IPS-18a (cell line): ENCODE results near the gene PBLD.

Experiments used
- H3K27ac ChIP-seq: one replicate; pipeline ENCODE4 v1.5.1; 2013; ENCODE audit warnings: low read length
- H3K27me3 ChIP-seq: one replicate; pipeline ENCODE4 v1.6.1; 2013; ENCODE audit warnings: mild to moderate bottlenecking, low read length; ENCODE audit not compliant: control insufficient read depth, insufficient read depth
- H3K36me3 ChIP-seq: one replicate; pipeline ENCODE4 v1.6.1; 2013; ENCODE audit warnings: low read depth, low read length; ENCODE audit not compliant: control insufficient read depth
- H3K4me1 ChIP-seq: one replicate; pipeline ENCODE4 v1.6.1; 2013; ENCODE audit warnings: low read depth, low read length; ENCODE audit not compliant: control insufficient read depth
- H3K4me3 ChIP-seq: one replicate; pipeline ENCODE4 v1.5.1; 2013; ENCODE audit warnings: low read length
- H3K9ac ChIP-seq: one replicate; pipeline ENCODE4 v1.6.1; 2013; ENCODE audit warnings: mild to moderate bottlenecking, low read length, moderate library complexity
- H3K9me3 ChIP-seq: one replicate; pipeline ENCODE4 v1.6.1; 2013; ENCODE audit warnings: low read depth, low read length; ENCODE audit not compliant: control insufficient read depth

Gene PBLD

GRCh38 chr10:68345621-68346020 lies 12.9 kb upstream of the PBLD start:
- H3K9ac ChIP-seq = no peak overlapping the region
- H3K4me3 ChIP-seq = no peak overlapping the region
- no peaks in the 10 kb centered on the region for H3K27me3 ChIP-seq
- H3K36me3 ChIP-seq = peaks cover 58% of the 10 kb centered on the region
- no peak overlapping the region for H3K27ac ChIP-seq
- no peaks in the 10 kb centered on the region for H3K9me3 ChIP-seq
- H3K4me1 ChIP-seq = no peaks in the 10 kb centered on the region

- Histone ChIP-seq H3K27ac (no peak overlapping the region), H3K27me3 (no peaks in the 10 kb centered on the region), H3K36me3 (peaks cover 80% of the 10 kb centered on the region), H3K4me1 (no peaks in the 10 kb centered on the region), H3K9ac (no peak overlapping the region), H3K9me3 (no peaks in the 10 kb centered on the region), H3K4me3 (no peak overlapping the region)
Observed at GRCh38 chr10:68342909-68343516, 10.3 kb upstream of the PBLD start.

- Histone ChIP-seq H3K4me1 (peaks cover 6% of the 10 kb centered on the region), H3K4me3 (no peak overlapping the region), H3K36me3 (peaks cover 86% of the 10 kb centered on the region), H3K27me3 (no peaks in the 10 kb centered on the region), H3K9ac (no peak overlapping the region), H3K27ac (no peak overlapping the region), H3K9me3 (no peaks in the 10 kb centered on the region)
Observed at GRCh38 chr10:68340358-68341080, 7.8 kb upstream of the PBLD start.

GRCh38 chr10:68336754-68337351 lies 4.1 kb upstream of the PBLD start:
- H3K4me3 ChIP-seq = peak overlapping the region; percentile 9
- H3K27ac ChIP-seq = no peak overlapping the region
- no peaks in the 10 kb centered on the region for H3K27me3 ChIP-seq
- H3K36me3 ChIP-seq = peaks cover 53% of the 10 kb centered on the region
- no peak overlapping the region for H3K9ac ChIP-seq
- H3K9me3 ChIP-seq = no peaks in the 10 kb centered on the region
- H3K4me1 ChIP-seq = peaks cover 14% of the 10 kb centered on the region

GRCh38 chr10:68334672-68335467 lies 2.1 kb upstream of the PBLD start:
- H3K4me1 ChIP-seq = peaks cover 19% of the 10 kb centered on the region
- peaks cover 33% of the 10 kb centered on the region for H3K36me3 ChIP-seq
- no peaks in the 10 kb centered on the region for H3K9me3 ChIP-seq
- peak overlapping the region; percentile 98 for H3K4me3 ChIP-seq
- peak overlapping the region; percentile 99 for H3K9ac ChIP-seq
- H3K27ac ChIP-seq = no peak overlapping the region
- H3K27me3 ChIP-seq = no peaks in the 10 kb centered on the region

GRCh38 chr10:68333440-68334431 lies 1.0 kb upstream of the PBLD start:
- peak overlapping the region; percentile 98 for H3K4me3 ChIP-seq
- H3K27me3 ChIP-seq = no peaks in the 10 kb centered on the region
- H3K4me1 ChIP-seq = peaks cover 20% of the 10 kb centered on the region
- H3K27ac ChIP-seq = peak overlapping the region; percentile 96
- H3K9me3 ChIP-seq = no peaks in the 10 kb centered on the region
- peak overlapping the region; percentile 99 for H3K9ac ChIP-seq
- peaks cover 22% of the 10 kb centered on the region for H3K36me3 ChIP-seq

- peak overlapping the region; percentile 99 for H3K9ac ChIP-seq
- H3K27me3 ChIP-seq = no peaks in the 10 kb centered on the region
- no peaks in the 10 kb centered on the region for H3K9me3 ChIP-seq
- H3K36me3 ChIP-seq = peaks cover 15% of the 10 kb centered on the region
- peak overlapping the region; percentile 98 for H3K4me3 ChIP-seq
- peaks cover 27% of the 10 kb centered on the region for H3K4me1 ChIP-seq
- H3K27ac ChIP-seq = peak overlapping the region; percentile 96
Observed at GRCh38 chr10:68333058-68333395, 299 bp upstream of the PBLD start.

GRCh38 chr10:68331455-68332258 lies 1.1 kb downstream of the PBLD start, which contains the start of gene HNRNPH3:
Gene HNRNPH3 (plus strand): TSS chr10:68332064. CDS start chr10:68337222, 5,158 bp downstream.
- Histone ChIP-seq H3K27ac (peak within 1 kb of the TSS; percentile 96), H3K27me3 (no peaks in the 10 kb centered on the region), H3K9me3 (no peaks in the 10 kb centered on the region), H3K4me1 (peaks cover 30% of the 10 kb centered on the region), H3K9ac (peak within 1 kb of the TSS; percentile 99), H3K4me3 (peak within 1 kb of the TSS; percentile 98), H3K36me3 (peaks cover 8% of the 10 kb centered on the region)

- H3K27ac ChIP-seq = peak overlapping the region; percentile 92
- H3K9me3 ChIP-seq = no peaks in the 10 kb centered on the region
- peaks cover 29% of the 10 kb centered on the region for H3K4me1 ChIP-seq
- peaks cover 8% of the 10 kb centered on the region for H3K36me3 ChIP-seq
- peak overlapping the region; percentile 98 for H3K4me3 ChIP-seq
- peak overlapping the region; percentile 99 for H3K9ac ChIP-seq
- H3K27me3 ChIP-seq = no peaks in the 10 kb centered on the region
Observed at GRCh38 chr10:68330852-68331454, 1.8 kb downstream of the PBLD start.

- Histone ChIP-seq H3K4me1 (peaks cover 16% of the 10 kb centered on the region), H3K9ac (no peak overlapping the region), H3K4me3 (no peak overlapping the region), H3K9me3 (no peaks in the 10 kb centered on the region), H3K27me3 (no peaks in the 10 kb centered on the region), H3K36me3 (peaks cover 2% of the 10 kb centered on the region), H3K27ac (no peak overlapping the region)
Observed at GRCh38 chr10:68329506-68329861, 3.2 kb downstream of the PBLD start.
